Brain microvascular endothelial cell (primary cell): ENCODE data around the gene MARCHF7.

Experiments used
- DNase-seq: peaks from one replicate; pipeline ENCODE4 v3.0.0-alpha.2; 2020
- H3K27ac ChIP-seq: fragments of 250-450 bp; sonication (Bioruptor Pico); 2 replicates; pipeline ENCODE4 v1.5.1; 2020; ENCODE audit warnings: mild to moderate bottlenecking, moderate library complexity
- H3K27me3 ChIP-seq: fragments of 250-450 bp; sonication (Bioruptor Pico); replicated peaks from 2 replicates; pipeline ENCODE4 v1.5.1; 2020; ENCODE audit warnings: mild to moderate bottlenecking
- H3K36me3 ChIP-seq: fragments of 250-450 bp; sonication (Bioruptor Pico); replicated peaks from 2 replicates; pipeline ENCODE4 v1.5.1; 2020; ENCODE audit warnings: mild to moderate bottlenecking
- H3K4me3 ChIP-seq: 2 replicates; pipeline ENCODE4 v1.5.1; 2011; ENCODE audit warnings: low read depth, mild to moderate bottlenecking, control low read depth, low read length, moderate library complexity
- CTCF ChIP-seq: IDR thresholded peaks from 2 replicates; pipeline ENCODE4 v1.5.1; 2011; ENCODE audit warnings: low read depth, mild to moderate bottlenecking, moderate library complexity, low read length, control low read depth, inconsistent platforms; ENCODE audit errors: missing control alignments
- in situ Hi-C: cut with HindIII; loops from 2 replicates; pipeline ENCODE4 v1.10.0; 2017; ENCODE audit warnings: low sequenced_read_pairs, low pct_ligation_motif_present

Gene MARCHF7

GRCh38 chr2:159760326-159760725, 48.0 kb downstream of the MARCHF7 start:
- DNase-seq: no peak
- in situ Hi-C loops: no loop called here
- no peak overlapping the region for H3K4me3 ChIP-seq
- H3K36me3 ChIP-seq: peaks cover 54% of the 10 kb centered on the region
- H3K27ac ChIP-seq: no peak overlapping the region
- TF ChIP-seq CTCF: no peak
- H3K27me3 ChIP-seq: no peaks in the 10 kb centered on the region

- H3K27ac ChIP-seq: no peak overlapping the region
- no peak for DNase-seq
- no peak overlapping the region for H3K4me3 ChIP-seq
- H3K36me3 ChIP-seq: peaks cover 52% of the 10 kb centered on the region
- H3K27me3 ChIP-seq: no peaks in the 10 kb centered on the region
- no peak for TF ChIP-seq CTCF
- in situ Hi-C loops: no loop called here
Observed at GRCh38 chr2:159762075-159762474, 49.8 kb downstream of the MARCHF7 start.
